GM11168 (cell line): ENCODE measurements around the gene VNN1.
"Not testable (repeated sequence)": the region's sequence is repeated elsewhere in the genome, so short reads cannot be mapped to it uniquely, and the experiment has no call there.

ENCODE experiments used
- in situ Hi-C: fragments of 300-500 bp; cut with MboI; formaldehyde crosslinking; loops from one replicate; pipeline ENCODE4 v1.12.0; 2022; ENCODE audit warnings: low sequenced_read_pairs; ENCODE audit not compliant: unreplicated experiment

VNN1 gene

DNA sequence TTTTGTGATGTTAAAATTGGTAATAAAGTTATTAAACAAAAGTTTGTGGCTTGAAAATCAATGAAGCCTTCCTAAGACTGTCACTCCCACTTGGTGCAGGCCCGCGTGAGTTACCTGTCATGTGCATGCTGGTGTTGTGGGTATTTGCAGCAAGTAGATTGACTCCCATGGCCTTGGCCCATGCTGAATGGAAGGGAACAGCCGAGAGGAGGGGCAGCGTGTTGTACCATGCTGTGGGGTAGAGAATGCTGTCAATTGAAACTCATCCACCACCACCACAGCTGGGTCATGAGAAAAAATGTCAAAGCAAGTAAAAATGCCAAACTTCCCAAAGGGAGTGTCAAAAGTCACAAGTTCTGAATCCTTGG lies 12.7 kb upstream of the VNN1 start:
- in situ Hi-C loops = no loop called here

DNA sequence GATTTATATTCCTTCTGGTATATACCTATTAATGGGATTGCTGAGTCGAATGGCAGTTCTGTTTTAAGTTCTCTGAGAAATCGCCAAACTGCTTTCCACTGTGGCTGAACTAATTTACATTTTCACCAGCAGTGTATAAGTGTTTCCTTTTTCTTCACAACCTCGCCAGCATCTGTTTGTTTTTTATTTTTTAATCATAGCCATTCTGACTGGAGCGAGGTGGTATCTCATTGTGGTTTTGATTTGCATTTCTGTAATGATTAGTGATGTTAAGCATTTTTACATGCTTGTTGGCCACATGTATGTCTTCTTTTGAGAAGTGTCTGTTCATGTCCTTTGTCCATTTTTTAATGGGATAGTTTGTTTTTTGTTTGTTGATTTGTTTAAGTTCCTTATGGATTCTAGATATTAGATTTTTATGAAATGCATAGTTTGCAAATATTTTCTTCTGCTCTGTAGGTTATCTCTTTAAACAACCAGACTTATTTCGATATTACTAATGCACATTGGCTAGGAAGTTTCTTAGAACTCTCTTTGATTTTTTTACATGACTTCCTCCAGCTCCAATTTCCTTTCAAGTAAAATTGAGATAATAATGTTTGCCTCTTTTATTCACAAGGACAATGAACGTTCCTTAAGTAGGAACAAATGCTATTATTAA lies 12.2 kb upstream of the VNN1 start:
- in situ Hi-C loops = no loop called here

DNA sequence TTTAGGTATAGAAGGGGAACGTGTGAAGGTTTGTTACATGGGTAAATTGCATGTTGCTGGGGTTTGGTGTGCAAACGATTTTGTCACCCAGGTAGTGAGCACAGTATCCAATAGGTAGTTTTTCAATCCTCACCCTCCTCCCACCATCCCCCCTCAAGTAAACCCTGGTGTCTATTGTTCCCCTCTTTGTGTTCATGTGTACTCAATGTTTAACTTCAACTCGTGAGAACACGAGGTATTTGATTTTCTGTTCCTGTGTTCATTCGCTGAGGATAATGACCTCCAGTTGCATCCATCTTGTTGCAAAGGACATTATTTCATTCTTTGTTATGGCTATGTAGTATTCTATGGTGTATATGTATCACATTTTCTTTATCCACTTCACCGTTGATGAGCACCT lies 11.6 kb upstream of the VNN1 start:
- in situ Hi-C loops = no loop called here

DNA sequence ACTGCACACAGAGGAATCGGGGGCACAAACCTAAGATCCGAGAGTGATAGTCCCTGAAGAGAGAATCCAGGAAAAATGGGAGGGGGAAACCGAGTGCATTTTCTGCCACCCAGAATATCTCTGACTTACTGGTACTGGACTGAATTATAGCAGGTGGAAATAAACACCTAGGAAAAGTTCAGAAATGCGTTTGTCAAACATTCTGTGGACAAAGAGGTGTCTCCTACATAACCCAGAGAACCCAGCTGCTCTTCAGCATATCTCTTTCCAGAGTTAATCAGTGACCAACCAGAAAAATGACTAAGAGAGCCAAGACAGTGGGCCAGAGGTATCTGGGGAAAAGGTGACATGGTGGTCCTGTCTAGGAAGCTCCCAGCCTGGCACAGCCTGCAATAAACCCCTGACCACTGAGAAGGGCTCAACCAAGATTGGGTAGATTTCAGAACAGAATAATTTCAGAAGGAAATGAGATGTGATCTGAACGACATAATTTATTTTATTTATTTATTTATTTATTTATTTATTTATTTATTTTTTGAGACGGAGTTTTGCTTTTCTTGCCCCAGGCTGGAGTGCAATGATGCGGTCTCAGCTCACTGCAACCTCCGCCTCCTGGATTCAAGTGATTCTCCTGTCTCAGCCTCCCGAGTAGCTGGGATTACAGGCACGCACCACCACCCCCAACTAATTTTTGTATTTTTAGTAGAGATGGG lies 6.0 kb upstream of the VNN1 start:
- in situ Hi-C loops = no loop called here

DNA sequence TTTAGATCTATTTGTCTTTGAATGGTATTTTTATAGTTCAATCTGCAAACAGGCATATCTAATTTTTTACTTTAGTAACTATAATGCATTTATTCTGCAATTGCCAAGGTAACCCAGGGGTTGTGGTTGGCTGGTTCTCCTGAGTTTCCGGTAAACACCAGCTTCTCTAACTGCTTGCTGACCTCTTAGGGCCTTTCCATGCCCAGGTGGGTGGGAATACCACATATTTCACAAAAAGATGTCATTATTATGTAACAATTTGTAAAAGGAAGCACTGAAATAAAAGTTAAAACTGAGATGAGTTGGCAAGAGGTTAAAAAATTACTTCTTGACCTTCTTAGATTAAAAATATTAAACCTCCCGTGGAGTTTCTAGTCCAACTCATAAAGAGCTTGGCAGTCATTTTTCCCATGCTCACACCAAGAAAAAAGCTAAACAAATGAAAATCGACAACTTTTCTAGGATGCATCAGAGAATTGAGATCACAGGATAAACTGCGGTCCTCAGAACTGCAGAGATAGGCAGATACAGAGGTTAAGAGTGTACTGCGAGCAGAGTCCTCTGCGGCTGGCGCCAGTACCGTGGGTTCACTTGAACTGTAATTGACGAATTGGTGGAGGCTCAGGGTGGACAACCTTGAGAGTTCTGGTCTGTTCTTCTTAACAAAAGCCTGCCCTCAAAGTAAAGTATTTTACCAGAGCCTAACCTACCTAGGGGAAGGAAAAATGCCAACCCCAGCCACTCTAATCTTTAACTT lies 2.2 kb upstream of the VNN1 start:
- in situ Hi-C loops = no loop called here

DNA sequence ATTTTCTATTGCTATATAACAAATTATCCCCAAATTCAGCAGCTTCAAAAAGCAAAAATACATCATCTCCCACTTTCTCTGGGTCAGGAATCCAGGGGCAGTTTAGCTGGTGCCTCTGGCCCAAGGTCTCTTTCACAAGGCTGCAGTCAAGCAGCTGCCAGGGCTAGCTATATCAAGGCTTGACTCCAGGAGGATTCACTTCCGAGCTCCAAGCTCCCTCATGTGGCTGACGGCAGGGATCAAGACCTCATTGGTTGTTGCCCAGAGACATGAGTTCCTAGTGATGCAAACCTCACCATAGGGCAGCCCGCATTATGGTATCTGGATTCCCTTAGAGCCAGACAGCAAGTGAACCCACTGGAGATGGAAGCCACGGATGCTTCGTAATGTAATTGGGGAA lies 1.3 kb upstream of the VNN1 start:
- in situ Hi-C loops = no loop called here

DNA sequence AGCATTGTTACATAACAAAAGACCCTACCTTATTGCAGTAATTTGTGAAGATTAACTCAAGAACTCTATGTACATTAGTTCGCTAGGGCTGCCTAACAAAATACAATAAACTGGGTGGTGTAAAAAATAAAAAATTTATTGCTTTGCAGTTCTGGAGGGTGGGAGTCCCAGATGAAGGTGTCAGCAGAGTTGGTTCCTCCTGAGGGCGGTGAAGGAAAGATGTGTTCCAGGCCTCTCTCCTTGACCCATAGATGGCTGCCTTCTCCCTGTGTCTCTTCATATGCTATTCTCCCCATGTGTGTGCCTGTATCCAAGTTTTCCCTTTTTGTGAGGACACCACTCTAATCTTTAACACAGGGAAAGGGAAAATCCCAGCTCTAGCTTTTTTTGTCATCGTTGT lies 305 bp upstream of the VNN1 start:
- in situ Hi-C loops = no loop called here

DNA sequence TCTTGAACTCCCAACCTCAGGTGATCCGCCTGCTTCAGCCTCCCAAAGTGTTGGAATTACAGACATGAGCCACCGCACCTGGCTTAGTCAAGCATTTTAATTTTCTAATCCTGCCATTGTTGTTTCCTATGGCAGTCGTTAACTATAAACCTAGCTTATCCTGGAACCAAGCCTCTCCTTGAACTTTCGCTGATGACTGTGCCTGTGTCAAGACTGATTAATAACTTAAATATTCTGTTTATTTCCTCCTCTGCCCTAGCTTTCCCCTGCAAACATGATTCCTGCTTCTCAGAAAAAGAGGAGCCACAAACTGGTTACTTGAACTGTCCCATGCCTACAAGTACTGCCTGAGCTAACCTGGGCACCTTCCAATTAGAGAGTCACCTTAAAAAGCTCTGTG lies 1.5 kb downstream of the VNN1 start:
- in situ Hi-C loops = no loop called here

DNA sequence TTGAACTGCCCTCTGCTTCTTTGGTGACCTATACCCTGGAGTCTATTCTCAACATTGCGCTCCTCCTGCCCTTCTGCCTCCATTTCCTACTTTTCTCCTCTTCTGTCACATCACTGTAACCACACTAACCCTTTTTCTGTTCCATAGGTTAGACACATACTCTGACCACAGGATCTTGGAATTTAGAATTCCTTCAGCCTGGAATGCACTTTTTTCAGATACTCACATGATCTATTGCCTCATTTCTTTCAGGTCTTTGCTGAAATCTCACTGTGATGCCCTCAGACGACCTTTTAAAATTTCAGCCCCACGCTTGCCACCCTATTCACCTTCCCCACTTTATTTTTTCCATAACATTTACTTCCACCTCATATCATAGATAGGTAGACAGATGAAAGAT lies 5.1 kb downstream of the VNN1 start:
- in situ Hi-C loops = no loop called here

DNA sequence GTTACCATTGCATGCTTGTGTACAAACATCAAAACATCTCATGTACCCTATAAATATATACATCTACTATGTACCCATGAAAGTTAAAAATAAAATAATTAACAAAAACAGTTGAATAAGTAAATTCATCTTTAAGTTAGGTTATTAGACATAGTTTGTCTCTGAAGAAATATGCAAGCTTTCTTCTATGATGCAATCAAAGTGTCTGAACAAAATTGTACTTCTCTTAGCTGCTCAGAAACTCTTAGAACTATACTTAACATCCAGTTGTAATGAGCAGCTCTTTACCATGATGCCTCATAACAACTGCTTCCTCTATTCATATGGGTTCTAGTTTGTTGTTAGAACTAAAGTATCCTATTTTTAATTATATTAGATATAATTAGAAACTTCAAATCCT lies 5.9 kb downstream of the VNN1 start:
- in situ Hi-C loops = no loop called here

DNA sequence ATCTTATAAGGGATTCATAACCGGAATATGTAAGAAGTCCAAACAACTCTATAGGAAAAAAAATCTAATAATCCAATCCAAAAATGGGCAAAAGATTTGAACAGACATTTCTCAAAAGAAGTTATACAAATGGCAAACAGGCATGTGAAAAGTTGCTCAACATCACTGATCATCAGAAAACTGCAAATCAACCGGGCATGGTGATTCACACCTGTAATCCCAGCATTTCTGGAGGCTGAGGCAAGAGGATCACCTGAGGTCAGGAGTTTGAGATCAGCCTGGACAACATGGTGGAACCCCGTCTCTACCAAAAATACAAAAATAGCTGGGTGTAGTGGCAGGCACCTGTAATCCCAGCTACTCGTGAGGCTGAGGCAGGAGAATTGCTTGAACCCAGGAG lies 7.1 kb downstream of the VNN1 start:
- in situ Hi-C loops = not testable (repeated sequence)

DNA sequence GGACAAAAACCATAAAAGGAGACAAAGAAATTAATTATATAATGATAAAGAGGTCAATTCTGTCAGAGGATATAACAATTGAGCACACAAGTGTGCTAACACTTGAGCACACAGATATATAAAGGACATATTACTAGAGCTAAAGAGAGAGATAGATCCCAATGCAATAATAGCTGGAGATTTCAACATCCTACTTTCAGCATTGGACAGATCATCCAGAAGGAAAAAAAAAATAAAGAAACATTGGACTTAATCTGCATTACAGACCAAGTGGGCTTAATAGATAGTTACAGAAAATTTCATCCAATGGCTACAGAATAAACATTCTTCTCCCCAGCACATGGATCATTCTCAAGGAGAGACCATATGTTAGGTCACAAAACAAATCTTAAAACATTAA lies 9.9 kb downstream of the VNN1 start:
- in situ Hi-C loops = no loop called here

DNA sequence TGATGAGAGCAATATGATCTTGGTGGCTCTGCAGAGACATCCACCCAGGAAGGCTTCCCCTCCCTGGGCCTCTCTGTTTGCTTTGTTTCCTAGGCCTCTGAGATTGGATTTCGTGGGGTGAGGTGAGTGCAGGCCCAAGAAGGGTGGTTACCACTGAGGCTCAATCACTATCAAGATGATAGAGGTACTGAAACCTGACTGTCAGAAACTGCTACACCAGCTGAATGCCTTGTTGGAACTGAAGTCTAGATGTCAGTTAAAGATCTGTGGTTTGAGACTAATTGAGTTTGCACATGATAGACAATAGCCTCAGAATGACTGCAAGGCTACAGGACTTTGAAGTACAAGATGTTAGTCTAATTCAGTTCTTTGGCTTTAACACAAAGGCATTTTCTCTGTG lies 15.2 kb downstream of the VNN1 start:
- in situ Hi-C loops = no loop called here

DNA sequence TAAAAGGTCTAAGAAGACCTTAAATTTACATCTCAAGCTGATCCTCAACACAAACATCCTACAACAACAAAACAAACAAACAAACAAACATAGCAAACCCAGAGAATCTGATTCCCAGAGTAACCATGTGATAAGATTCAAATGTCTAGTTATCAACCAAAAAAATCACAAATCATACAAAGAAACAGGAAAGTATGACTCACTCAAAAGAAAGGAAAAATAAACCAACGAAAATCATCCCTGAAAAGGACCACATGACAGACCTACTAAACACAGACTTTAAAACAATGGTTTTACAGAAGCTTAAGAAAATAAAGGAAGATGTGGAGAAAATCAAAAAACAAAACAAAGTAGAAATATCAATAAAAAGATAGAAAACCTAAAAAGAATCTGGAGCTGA lies 18.1 kb downstream of the VNN1 start:
- in situ Hi-C loops = no loop called here

DNA sequence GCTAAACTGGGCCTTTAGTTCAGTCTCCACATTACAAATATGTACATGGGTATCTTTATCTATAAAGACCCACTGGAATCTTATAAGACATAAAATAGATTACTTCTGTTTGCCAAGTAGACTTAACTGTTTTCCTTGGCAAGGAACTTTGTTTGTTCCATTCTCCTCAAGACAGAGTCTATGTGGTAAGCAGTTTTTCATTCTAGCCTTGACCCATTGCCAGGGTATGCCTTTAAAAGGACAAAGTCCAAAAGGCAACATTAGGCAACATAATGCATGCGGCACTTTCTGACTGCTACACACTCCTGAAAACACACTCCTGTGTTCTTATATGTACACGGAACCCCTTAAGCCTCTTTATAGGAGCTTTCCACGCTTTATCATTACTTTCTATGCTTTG lies 20.4 kb downstream of the VNN1 start:
- in situ Hi-C loops = no loop called here

DNA sequence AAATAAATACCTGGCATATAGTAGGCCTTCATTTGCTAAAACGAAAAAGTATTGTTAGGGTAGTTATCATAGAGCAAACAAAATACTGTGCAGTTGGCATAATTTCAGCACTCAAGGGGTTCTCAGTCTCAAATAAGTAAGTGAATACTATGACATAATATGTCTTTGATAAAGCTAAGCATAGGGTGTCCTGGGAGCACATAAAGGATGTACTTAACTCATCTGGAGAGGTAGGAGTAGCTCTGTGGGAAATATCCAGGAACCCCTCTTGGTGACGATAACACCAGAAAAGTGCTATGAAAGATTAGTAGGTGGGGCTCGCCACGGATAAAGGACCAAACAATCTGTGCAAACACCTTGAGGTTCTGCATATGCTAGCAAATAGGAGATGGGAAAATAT lies 23.2 kb downstream of the VNN1 start:
- in situ Hi-C loops = no loop called here

DNA sequence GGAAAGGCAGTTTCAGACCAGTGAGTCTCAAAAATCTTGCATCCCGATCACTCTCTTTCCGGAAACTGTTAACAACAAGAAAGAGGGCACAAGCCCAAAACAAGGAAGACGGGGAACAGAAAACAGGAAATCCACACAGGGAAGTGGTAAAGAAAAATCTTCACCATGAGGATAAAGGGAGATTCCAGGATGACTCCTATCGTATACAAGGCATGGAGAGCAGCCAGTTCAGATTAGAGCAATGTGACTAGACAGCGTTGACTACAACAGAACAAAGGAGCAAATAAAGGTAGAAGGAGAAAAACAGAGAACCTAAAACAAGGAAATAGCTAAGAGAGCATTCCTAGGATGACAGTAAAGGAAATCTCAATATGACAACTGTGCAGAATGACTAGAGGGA lies 26.5 kb downstream of the VNN1 start:
- in situ Hi-C loops = no loop called here

DNA sequence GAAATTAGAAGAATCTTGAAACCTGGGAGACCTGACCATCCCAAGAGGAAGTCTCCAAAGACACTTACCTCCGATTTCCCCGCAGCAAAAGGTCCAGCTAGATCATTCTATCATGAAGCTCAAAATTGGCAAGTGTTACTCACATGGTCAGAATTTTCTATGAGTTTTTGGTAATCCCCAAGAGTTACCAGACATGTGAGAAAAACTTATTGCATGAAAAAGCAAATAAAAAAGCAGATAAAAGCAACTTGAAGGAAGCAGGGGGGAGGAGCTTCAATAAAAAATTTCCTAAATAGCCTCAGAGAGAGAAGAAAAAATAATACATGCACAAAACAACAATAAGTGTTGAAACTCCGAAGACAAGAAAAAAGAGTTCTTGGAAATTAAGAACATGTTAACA lies 27.3 kb downstream of the VNN1 start:
- in situ Hi-C loops = no loop called here

DNA sequence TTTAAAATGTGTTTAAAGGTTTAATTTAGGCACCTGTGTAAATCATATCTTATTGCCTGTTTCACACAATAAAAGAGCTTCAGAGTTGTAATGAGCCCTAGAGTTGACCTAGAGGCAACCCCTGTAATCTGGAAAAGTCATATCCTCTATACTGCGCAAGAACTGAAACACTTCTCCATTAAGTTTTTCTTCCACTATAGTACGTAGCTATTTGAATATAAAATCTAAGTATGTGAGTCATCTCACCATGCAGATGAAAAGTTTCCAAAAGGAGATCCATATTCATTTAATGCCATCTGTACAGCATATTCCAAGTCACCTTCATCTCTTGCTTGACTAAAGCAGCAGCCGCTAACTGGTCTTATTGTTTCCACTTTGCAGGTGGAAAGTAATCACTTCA lies 28.8 kb downstream of the VNN1 start:
- in situ Hi-C loops = no loop called here

DNA sequence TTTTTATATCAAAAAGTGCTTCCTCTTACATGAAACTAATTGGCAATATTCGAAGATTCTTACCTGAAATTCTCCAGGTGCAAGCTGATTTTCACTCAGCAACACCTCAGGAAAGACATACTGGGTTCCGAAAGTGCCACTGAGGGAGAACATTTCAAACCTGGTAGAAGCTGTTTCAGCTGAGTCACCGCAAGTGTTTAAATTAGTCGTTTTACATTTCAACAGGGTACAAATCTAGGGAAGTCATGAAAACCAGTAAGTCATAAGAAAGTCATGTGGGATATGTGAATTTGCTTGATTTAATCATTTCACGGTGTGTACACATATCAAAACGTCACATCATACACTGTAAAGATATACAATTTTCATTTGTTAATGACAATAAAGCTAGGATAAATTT lies 29.6 kb downstream of the VNN1 start:
- in situ Hi-C loops = no loop called here

DNA sequence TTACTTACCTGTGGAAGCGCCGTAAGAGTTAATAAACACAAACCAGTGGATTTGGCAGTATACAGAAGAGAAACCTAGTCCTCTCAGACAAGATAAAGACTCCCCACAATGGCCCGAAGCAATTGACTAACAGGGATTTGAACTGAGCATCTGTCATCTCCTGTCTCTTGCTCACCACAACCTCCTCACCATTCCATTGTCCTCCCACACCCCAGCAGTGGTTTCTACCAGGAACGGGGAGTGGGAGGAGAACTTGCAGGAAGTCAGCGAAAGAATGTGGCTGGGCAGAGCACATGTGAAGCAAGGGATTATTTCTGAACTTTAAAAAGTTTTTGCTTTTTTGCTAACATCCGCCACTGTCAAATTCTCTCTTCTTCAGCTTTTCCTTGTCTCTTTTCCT lies 30.3 kb downstream of the VNN1 start:
- in situ Hi-C loops = no loop called here

DNA sequence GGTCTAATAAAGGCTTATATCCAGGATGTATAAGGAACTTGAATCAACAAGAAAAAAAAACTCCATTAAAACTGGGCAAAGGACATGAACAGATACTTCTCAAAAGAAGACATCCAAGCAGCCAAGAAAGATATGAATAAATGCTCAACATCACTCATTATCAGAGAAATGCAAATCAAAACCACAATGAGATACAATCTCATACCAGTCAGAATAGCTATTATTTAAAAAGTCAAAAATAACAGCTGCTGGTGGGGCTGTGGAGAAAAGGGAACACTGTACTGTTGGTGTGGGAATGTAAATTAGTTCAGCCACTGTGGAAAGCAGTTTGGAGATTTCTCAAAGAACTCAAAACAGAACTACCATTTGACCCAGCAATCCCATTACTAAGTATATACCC lies 34.8 kb downstream of the VNN1 start:
- in situ Hi-C loops = not testable (repeated sequence)
